GM20000 (cell line): ENCODE measurements around the gene MECR.

Experiments used
- DNase-seq: peaks from one replicate; pipeline ENCODE4 v3.0.0; 2012; ENCODE audit warnings: low spot score
- CTCF ChIP-seq: IDR thresholded peaks from 2 replicates; pipeline ENCODE4 v1.5.1; 2012; ENCODE audit warnings: mild to moderate bottlenecking, control low read depth; ENCODE audit errors: extremely low read depth, missing control alignments

The MECR gene

GRCh38 chr1:29181413-29182225 lies 49.1 kb downstream of the MECR start, which contains the start of gene SRSF4:
TSS of gene SRSF4 (minus strand) at chr1:29181900. CDS start at chr1:29181752, 148 bp downstream.
- peak; percentile 82 for TF ChIP-seq CTCF

GRCh38 chr1:29180497-29181412 lies 50.0 kb downstream of the MECR start:
- peak; percentile 38 for DNase-seq
- TF ChIP-seq CTCF: no peak

More at GRCh38 chr1:29181413-29182225, 49.1 kb downstream of the MECR start, which contains the start of gene SRSF4:
- DNase-seq: peak; percentile 99

DNA sequence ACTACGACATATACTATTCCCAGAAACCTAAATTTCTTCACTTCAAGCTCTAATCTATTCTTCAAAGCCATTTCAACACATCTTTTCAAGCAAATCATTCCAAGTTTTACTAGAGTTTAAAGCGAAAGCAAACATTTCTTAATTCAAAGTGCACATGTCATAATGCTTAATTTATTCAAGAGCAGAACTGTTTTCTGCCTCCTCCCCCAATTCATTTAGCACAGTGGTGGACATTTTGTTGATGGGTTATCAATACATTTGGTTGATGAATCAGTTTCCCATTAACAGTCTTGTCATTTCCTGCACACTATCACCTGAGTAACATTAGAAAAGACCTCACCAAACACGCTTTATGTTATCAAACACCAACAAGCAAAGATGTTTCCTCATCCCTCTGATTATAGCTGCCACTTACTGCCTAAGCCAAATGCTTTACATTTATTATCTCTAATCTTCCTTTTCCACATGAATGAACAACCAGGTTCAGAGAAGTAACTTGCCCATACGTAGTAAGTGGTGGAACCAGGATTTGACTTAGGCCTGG lies 51.0 kb downstream of the MECR start:
- no peak for TF ChIP-seq CTCF
- DNase-seq: no peak

- TF ChIP-seq CTCF: no peak
- no peak for DNase-seq
Measured at GRCh38 chr1:29177022-29177705, 53.6 kb downstream of the MECR start.

GRCh38 chr1:29176576-29176975 lies 54.2 kb downstream of the MECR start:
- TF ChIP-seq CTCF: no peak
- no peak for DNase-seq

DNA sequence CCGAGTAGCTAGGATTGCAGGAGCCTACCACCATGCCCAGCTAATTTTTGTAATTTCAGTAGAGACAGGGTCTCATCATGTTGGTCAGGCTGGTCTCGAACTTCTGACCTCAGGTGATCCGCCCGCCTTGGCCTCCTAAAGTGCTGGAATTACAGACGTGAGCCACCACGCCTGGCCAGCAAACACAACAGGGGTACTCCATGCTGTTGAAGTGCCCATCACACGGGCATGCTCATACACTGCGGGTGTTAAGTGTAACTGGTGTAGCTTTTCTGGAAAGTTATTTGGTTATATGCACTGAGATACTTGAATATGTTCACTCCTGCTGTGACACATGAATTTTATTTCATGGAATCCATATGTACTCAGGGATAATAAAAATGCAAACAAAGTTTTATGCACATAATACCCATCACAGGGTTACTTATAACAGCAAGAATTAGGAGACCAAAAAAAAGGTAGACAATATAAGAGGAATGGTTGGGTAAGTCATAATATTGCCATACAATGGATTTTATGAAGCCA lies 58.3 kb downstream of the MECR start:
- DNase-seq: no peak
- no peak for TF ChIP-seq CTCF
